Measurements from ENCODE around the gene MUC15.

MUC15 gene

DNA sequence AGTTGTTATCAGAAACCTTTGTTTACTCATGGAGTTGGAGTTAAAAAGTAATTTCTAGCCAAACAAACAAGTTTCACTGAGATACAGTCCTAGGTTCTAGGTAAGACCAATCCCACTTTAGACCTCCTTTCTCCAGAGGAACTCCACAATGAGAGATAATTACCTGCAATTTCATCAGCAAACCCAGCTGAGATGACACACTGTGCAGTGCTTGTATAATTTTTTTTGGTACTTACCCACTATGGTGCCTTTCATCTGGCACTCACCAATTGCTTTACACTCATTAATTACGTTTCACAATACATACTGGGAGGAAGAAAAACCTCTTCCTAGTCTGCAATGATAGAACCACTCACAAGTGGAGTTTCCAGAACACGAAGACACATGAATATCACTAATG, 1.8 kb upstream of the MUC15 start:
- DNase-seq, result no peak

- DNase-seq, result no peak
Observed at GRCh38 chr11:26572770-26573402, 823 bp upstream of the MUC15 start.

DNA sequence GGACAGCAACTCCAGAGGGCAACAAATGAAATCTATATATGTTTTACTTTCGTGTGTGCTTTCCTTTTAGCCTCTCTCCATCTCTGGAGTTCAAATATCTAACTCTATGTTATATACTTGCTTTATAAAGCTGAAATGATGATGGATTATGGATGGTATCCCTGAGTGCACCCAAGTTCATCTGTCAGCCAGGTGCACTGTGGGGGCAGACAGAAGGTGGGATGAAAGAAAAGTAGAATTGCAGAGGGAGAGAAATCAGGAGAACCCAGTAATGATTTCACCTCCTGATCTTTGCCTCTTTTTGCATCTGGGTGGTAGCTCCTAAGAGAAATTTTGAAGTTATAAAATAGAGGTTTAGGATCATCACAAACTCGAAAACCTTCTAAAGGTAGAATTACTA, 2.4 kb downstream of the MUC15 start:
- DNase-seq, result no peak

DNA sequence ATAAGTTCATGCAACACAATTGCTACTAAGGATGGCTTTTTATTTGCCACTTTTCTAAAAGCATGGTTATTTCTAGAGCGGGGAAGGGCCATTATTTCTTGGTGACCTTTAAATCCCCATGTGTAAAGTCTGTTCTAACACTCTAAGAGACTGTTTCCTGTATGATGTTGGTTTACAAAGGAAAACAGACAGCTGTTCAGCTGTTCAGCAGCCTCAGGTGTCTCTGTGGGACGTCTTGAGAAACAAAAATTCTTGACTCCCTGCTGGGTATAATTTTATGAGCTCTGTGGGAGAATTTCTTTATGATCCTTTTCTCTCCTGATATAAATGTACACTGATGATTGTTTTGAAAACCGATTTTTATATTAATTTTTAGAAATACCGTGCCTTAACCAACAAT, 13.9 kb downstream of the MUC15 start:
- no peak for DNase-seq

DNA sequence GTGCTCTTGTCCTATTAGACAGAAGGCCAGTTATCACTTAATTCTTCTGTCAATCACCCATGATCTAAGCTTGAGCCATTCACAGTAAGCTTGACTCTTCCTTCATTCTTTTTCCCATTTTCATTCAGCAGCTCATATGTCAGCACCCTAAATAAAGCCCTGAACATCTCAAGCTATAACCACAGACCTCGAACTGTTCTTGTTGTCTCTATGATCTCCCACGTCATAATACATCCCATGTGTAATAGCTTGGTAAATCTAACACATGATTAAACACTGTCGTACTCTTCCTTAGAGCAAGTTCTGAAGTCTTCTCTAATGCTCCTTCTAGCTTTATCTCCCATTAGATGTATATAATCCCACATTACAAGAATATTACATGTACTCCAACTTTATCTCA, 14.4 kb downstream of the MUC15 start:
- no peak for DNase-seq

DNA sequence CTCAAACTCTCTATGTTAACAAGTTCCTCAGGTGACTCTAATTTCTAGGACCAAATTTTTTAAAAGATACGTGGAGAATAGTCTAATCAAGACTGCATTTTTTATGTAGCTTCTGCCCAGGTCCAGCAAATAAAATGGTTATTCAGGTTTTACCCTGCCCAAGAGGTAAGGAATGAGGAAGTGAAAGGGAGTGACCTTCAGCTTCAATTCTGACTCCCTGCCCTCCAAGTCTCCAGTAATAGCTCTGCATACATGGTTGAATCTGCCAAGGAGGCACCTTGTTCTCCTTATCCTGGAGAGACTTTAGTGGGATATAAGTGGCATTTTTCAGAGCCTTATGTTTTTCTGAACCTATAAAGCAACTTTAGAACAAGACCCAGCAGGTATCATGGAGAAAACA, 15.5 kb downstream of the MUC15 start:
- no peak for DNase-seq

GRCh38 chr11:26554455-26554854, 17.6 kb downstream of the MUC15 start:
- DNase-seq, result no peak

GRCh38 chr11:26553182-26553581, 18.9 kb downstream of the MUC15 start:
- no peak for DNase-seq

- DNase-seq, result no peak
Observed at GRCh38 chr11:26551186-26551801, 20.8 kb downstream of the MUC15 start.

DNA sequence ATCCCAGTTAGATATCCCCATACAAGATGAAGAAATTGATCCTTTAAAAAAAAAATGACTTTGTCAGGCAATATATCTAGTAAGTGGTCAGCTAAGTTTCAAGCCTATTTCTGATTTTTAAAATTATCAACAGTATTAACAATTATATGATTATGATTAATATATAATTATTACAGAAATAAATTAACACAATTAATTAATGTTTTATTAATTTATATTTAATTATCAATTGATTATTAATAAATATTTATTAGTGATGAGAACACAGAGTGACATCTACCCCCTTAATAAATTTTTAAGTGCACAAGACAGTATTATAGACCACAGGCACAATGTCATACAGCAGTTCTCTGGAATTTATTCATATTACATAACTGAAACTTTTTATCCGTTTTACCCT, 22.0 kb downstream of the MUC15 start:
- DNase-seq, result no peak

GRCh38 chr11:26549176-26549575, 22.9 kb downstream of the MUC15 start:
- no peak for DNase-seq

DNA sequence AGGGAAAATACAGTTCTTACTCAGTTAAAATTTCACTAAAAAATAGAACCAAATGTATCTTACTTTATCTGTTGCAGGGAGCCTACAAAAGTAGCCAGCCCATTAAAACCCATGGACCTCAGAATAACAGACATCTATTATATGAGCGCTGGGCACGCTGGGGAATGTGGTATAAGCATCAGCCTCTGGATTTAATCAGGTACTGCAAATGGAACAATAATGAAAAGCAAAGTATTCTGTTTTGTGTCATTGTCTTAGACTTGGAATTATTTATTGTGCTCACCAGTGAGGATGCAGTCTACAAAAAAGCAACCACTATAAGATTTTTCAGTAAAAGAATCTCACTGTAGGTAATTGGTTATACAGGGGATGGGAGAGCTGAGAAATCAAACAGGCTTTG, 30.2 kb downstream of the MUC15 start:
- DNase-seq, result no peak

GRCh38 chr11:26539517-26539916, 32.5 kb downstream of the MUC15 start:
- no peak for DNase-seq

- no peak for DNase-seq
Observed at GRCh38 chr11:26537341-26537740, 34.7 kb downstream of the MUC15 start.

GRCh38 chr11:26527685-26528084, 44.4 kb downstream of the MUC15 start:
- DNase-seq, result no peak

DNA sequence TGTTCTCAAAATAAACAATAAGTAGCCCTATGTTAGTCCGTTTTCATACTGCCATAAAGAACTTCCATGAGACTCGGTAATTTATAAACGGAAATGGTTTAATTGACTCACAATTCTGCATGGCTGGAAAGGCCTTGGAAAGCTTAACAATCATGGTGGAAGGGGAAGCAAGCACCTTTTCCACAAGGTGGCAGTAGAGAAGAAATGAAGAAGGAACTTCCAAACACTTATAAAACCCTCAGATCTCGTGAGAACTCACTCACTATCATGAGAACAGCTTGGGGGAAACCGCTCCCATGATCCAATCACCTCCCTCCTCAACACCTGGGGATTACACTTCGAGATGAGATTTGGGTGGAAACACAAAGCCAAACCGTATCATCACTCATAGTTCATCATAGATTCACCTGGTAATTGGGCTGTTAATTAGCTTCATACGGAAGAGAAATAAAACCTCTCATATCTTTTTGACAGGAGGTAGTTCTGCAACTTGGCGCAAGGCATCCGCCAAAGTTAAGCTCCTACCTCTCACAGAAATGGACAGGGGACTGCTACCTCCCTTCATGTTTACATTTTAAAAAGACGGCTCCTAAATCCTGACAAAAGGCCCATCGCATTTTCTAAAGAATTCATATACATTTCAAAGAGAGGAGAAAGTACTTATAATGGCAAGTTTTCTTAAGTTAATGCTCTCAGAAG, 49.0 kb downstream of the MUC15 start:
- DNase-seq, result no peak

DNA sequence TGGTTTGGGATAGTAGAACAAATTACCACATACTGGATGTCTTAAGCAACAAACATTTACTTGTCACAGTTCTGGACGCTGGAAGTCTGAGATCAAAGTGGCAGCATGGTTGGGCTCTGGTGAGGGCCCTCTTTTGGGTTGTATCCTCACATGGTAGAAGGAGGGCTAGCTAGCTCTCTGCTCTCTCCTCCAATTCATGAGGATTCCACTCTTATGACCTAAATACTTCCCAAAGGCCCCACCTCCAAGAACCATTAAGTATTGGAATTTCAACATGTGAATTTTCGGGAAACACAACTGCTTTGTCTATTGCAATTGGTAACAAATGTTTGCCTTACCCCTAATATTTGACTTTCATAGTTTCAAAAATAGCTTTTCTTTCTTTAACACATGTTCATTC, 52.6 kb downstream of the MUC15 start:
- DNase-seq, result no peak

DNA sequence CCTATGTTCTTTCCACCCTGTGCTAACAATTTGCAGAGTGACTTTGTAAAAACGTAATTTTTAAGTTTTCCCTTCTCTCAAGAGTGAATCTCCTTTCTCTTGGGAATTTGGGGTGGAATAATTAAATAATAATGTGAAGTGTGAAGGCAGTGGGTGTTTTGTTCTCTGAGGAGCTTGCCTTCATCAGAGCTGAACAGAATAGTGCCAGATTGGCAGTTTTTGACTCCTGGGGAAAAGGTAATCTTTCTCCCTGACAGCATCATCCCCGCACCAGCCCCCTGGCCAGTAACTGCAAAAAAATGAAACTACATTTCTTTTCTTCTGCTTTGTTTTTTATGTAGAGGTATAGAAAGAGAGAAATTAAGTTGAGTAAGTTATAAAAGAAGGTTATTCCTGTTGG, 59.9 kb downstream of the MUC15 start:
- DNase-seq, result no peak

DNA sequence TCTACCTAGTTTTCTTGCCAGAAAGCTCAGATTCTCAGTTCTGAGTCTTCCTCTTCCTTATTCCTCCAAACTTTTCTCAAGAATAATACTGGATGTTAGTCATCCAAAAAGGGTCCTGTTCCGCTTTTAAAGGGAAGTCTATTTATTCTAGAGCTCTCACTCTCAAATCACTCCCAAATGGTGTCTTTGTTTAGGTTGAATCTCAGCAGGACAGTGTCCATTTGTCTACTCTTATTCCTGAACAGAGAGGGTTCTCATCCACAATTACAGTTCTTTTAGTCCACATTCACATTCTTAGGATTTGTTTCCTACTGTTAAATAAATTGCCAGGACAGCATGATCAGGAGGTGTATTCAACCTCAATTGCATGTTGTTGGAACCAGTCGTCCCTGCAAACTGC, 61.3 kb downstream of the MUC15 start:
- DNase-seq, result no peak

GRCh38 chr11:26510164-26510563, 61.9 kb downstream of the MUC15 start:
- DNase-seq, result no peak
